Caco-2 (cell line): ENCODE data around the gene DGKI. TPM values are rescaled to one million over a fixed set of nuclear protein-coding genes. Genes with fewer than 3 reads are reported as not detected.

Experiments used
- BruUV-seq: library from RNA; stranded (reverse); fragments of 400-500 nt; replicated peaks from 2 replicates; lab custom pipeline; 2021; lab: Mats Ljungman, UMichigan
- CTCF ChIA-PET: fragments of 300-600 bp; sonication (Branson Sonifier 250); formaldehyde crosslinking; loops from one replicate; lab custom pipeline; 2022; ENCODE audit warnings: antibody characterized with exemption; lab: Charles Lee
- POLR2A ChIA-PET: fragments of 300-600 bp; sonication (Branson Sonifier 250); formaldehyde crosslinking; loops from one replicate; lab custom pipeline; 2022; ENCODE audit warnings: antibody characterized with exemption; lab: Charles Lee
- DNase-seq, 2 experiments: peaks; one replicate each; pipeline versions ENCODE4 v3.0.0 to v3.0.0-alpha.2; 2020 to 2022
- H3K27me3 ChIP-seq: replicated peaks from 2 replicates; pipeline ENCODE4 v1.6.0; 2011; ENCODE audit warnings: low read length; ENCODE audit not compliant: control insufficient read depth, insufficient read depth
- H3K36me3 ChIP-seq: 2 replicates; pipeline ENCODE4 v1.5.1; 2011; ENCODE audit warnings: low read length; ENCODE audit not compliant: control insufficient read depth, insufficient read depth
- H3K4me1 ChIP-seq: fragments of 250-450 bp; sonication (Bioruptor Pico); 2 replicates; pipeline ENCODE4 v1.5.1; 2020; ENCODE audit warnings: mild to moderate bottlenecking
- H3K4me3 ChIP-seq: 2 replicates; pipeline ENCODE4 v1.5.1; 2011; ENCODE audit warnings: low read depth, mild to moderate bottlenecking, control low read depth, low read length
- H3K9me3 ChIP-seq: fragments of 250-450 bp; sonication (Bioruptor Pico); 2 replicates; pipeline ENCODE4 v1.5.1; 2020; ENCODE audit warnings: mild to moderate bottlenecking, moderate library complexity
- H3K27ac Mint-ChIP-seq: one replicate; pipeline ENCODE4 v1.8.0; 2022; ENCODE audit warnings: mixed read lengths; ENCODE audit not compliant: unreplicated experiment
- H3K27me3 Mint-ChIP-seq: one replicate; pipeline ENCODE4 v1.8.0; 2022; ENCODE audit warnings: mixed read lengths; ENCODE audit not compliant: insufficient read depth, unreplicated experiment
- H3K36me3 Mint-ChIP-seq: one replicate; pipeline ENCODE4 v1.8.0; 2022; ENCODE audit warnings: mild to moderate bottlenecking, mixed read lengths; ENCODE audit not compliant: insufficient read depth, unreplicated experiment
- H3K4me1 Mint-ChIP-seq: one replicate; pipeline ENCODE4 v1.8.0; 2022; ENCODE audit warnings: low read depth, mixed read lengths; ENCODE audit not compliant: unreplicated experiment
- H3K4me3 Mint-ChIP-seq: one replicate; pipeline ENCODE4 v1.8.0; 2022; ENCODE audit warnings: mild to moderate bottlenecking, moderate library complexity, mixed read lengths; ENCODE audit not compliant: unreplicated experiment
- H3K9me3 Mint-ChIP-seq: one replicate; pipeline ENCODE4 v1.8.0; 2022; ENCODE audit warnings: mixed read lengths; ENCODE audit not compliant: unreplicated experiment
- CTCF ChIP-seq, 2 experiments: fragments of 200-600 bp in 1 of 2; IDR thresholded peaks; 1 replicate in 1 of 2; 2 replicates in 1 of 2; pipeline versions ENCODE4 v1.5.1 to v1.8.0; 2011 to 2022; ENCODE audit warnings: antibody characterized with exemption in 1 of 2, control low read depth in 1 of 2, inconsistent platforms in 1 of 2, low read depth in 1 of 2, low read length in 1 of 2, mild to moderate bottlenecking in 1 of 2, moderate library complexity in 1 of 2; ENCODE audit not compliant: insufficient read depth in 1 of 2, severe bottlenecking in 1 of 2, unreplicated experiment in 1 of 2
- intact Hi-C: fragments of 100-400 bp; cut with micrococcal nuclease; formaldehyde crosslinking; loops from one replicate; pipeline ENCODE4 v1.10.0; 2022; ENCODE audit not compliant: unreplicated experiment
- total RNA-seq: library from RNA; stranded (reverse); gene quantifications from 2 replicates; pipeline ENCODE4 v1.2.3, GENCODE V29; 2022

DGKI gene
- total RNA-seq, 1 experiment from 2014 or later, result 0.84 TPM

- peaks cover 21% of the 10 kb centered on the region for H3K27me3 Mint-ChIP-seq
- H3K36me3 Mint-ChIP-seq, result peaks cover 5% of the 10 kb centered on the region
- ChIA-PET CTCF (no interaction called here), POLR2A (no interaction called here)
- intact Hi-C loops, result no loop called here
- no peaks in the 10 kb centered on the region for H3K9me3 Mint-ChIP-seq
- H3K4me1 Mint-ChIP-seq, result no peaks in the 10 kb centered on the region
- Histone ChIP-seq H3K36me3 (no peaks in the 10 kb centered on the region), H3K4me1 (no peaks in the 10 kb centered on the region), H3K9me3 (no peaks in the 10 kb centered on the region), H3K4me3 (no peak overlapping the region), H3K27me3 (no peaks in the 10 kb centered on the region)
- BruUV-seq, result no TSS peak
- no peak overlapping the region for H3K27ac Mint-ChIP-seq
- TF ChIP-seq CTCF (IDR thresholded peaks at IDR 0.05; ENCODE audit: insufficient read depth in 1 of 2, low read depth in 1 of 2, low read length in 1 of 2, severe bottlenecking in 1 of 2, unreplicated experiment in 1 of 2), result no peak
- H3K4me3 Mint-ChIP-seq, result no peak overlapping the region
- no peak for DNase-seq
Observed at GRCh38 chr7:137635132-137635531, 211.6 kb downstream of the DGKI start.

- no TSS peak for BruUV-seq
- peaks cover 21% of the 10 kb centered on the region for H3K27me3 Mint-ChIP-seq
- intact Hi-C loops, result no loop called here
- no peak overlapping the region for H3K4me3 Mint-ChIP-seq
- no peaks in the 10 kb centered on the region for H3K9me3 ChIP-seq
- ChIA-PET CTCF (no interaction called here), POLR2A (no interaction called here)
- no peak for TF ChIP-seq CTCF (IDR thresholded peaks at IDR 0.05; ENCODE audit: insufficient read depth in 1 of 2, low read depth in 1 of 2, low read length in 1 of 2, severe bottlenecking in 1 of 2, unreplicated experiment in 1 of 2)
- no peak overlapping the region for H3K4me3 ChIP-seq
- no peaks in the 10 kb centered on the region for H3K9me3 Mint-ChIP-seq
- H3K4me1 ChIP-seq, result no peaks in the 10 kb centered on the region
- no peak for DNase-seq
- H3K36me3 ChIP-seq, result no peaks in the 10 kb centered on the region
- H3K27me3 ChIP-seq, result no peaks in the 10 kb centered on the region
- H3K27ac Mint-ChIP-seq, result no peak overlapping the region
- H3K36me3 Mint-ChIP-seq, result peaks cover 5% of the 10 kb centered on the region
- no peaks in the 10 kb centered on the region for H3K4me1 Mint-ChIP-seq
Observed at GRCh38 chr7:137634356-137634755, 212.4 kb downstream of the DGKI start.

- no peak for TF ChIP-seq CTCF (IDR thresholded peaks at IDR 0.05; ENCODE audit: insufficient read depth in 1 of 2, low read depth in 1 of 2, low read length in 1 of 2, severe bottlenecking in 1 of 2, unreplicated experiment in 1 of 2)
- Mint-ChIP-seq H3K4me3 (no peak overlapping the region), H3K4me1 (no peaks in the 10 kb centered on the region), H3K36me3 (peaks cover 5% of the 10 kb centered on the region), H3K9me3 (no peaks in the 10 kb centered on the region), H3K27ac (no peak overlapping the region), H3K27me3 (peaks cover 17% of the 10 kb centered on the region)
- ChIA-PET CTCF (no interaction called here), POLR2A (no interaction called here)
- BruUV-seq, result no TSS peak
- DNase-seq, result no peak
- Histone ChIP-seq H3K4me3 (no peak overlapping the region), H3K4me1 (no peaks in the 10 kb centered on the region), H3K9me3 (no peaks in the 10 kb centered on the region), H3K36me3 (no peaks in the 10 kb centered on the region), H3K27me3 (no peaks in the 10 kb centered on the region)
- intact Hi-C loops, result no loop called here
Observed at GRCh38 chr7:137633133-137633532, 213.6 kb downstream of the DGKI start.
